GM18526 (cell line): ENCODE data around the gene ANKRD13D.

Experiments used
- POLR2A ChIP-seq: IDR thresholded peaks from 3 replicates; pipeline ENCODE4 v1.6.1; 2011; ENCODE audit not compliant: insufficient read length; ENCODE audit errors: extremely low read depth

ANKRD13D gene

GRCh38 chr11:67255864-67256263 is 33.2 kb upstream of the ANKRD13D start:
- TF ChIP-seq POLR2A, result no peak

GRCh38 chr11:67256477-67257135 is 32.5 kb upstream of the ANKRD13D start:
- TF ChIP-seq POLR2A, result no peak

- no peak for TF ChIP-seq POLR2A
Measured at GRCh38 chr11:67260406-67260805, 28.7 kb upstream of the ANKRD13D start.

- TF ChIP-seq POLR2A, result no peak
Measured at GRCh38 chr11:67261640-67261945, 27.5 kb upstream of the ANKRD13D start.

GRCh38 chr11:67261946-67262681 is 27.0 kb upstream of the ANKRD13D start:
- TF ChIP-seq POLR2A, result no peak

- TF ChIP-seq POLR2A, result no peak
Measured at GRCh38 chr11:67262731-67263675, 26.1 kb upstream of the ANKRD13D start.

GRCh38 chr11:67264260-67264659 is 24.8 kb upstream of the ANKRD13D start:
- TF ChIP-seq POLR2A, result no peak

GRCh38 chr11:67264877-67265632 is 24.0 kb upstream of the ANKRD13D start:
- TF ChIP-seq POLR2A, result no peak

- TF ChIP-seq POLR2A, result no peak
Measured at GRCh38 chr11:67265633-67266448, 23.3 kb upstream of the ANKRD13D start.

- TF ChIP-seq POLR2A, result no peak
Measured at GRCh38 chr11:67266449-67267187, 22.5 kb upstream of the ANKRD13D start, which contains the start of gene GRK2. Gene GRK2 (plus strand): TSS chr11:67266473. CDS start chr11:67266700, 227 bp downstream.

GRCh38 chr11:67267188-67268080 is 21.7 kb upstream of the ANKRD13D start:
- TF ChIP-seq POLR2A, result no peak
